Measurements from ENCODE around the gene LIN37. TPM values are rescaled to one million over a fixed set of nuclear protein-coding genes. Genes with fewer than 3 reads are reported as not detected.

The LIN37 gene
- total and polyA plus RNA-seq, 3 donors from 2014 or later, result 24.8 to 30.2 (median 30.2) TPM

- peak overlapping the region; percentile 74 to 91 for H3K27ac ChIP-seq
- TF ChIP-seq POLR2A (IDR thresholded peaks at IDR 0.05) (no peak), CTCF (IDR thresholded peaks at IDR 0.05) (peak; percentile 82 to 86 (median 84))
- H3K4me3 ChIP-seq, result peak overlapping the region; percentile 79 to 85
- H3K36me3 ChIP-seq (ENCODE audit: low read depth, missing control alignments), result no peaks in the 10 kb centered on the region
- H3K9me3 ChIP-seq, result no peaks in the 10 kb centered on the region
- 0 to 1% methylated on average over 17 to 57 of the region's 77 CpGs for whole genome bisulfite sequencing, 2 donors
- peak; percentile 95 for DNase-seq
- peaks cover 25% of the 10 kb centered on the region for H3K4me1 ChIP-seq
- intact Hi-C loops (cut with DNase I; ENCODE audit: low total_unique reads), result loop anchor here (10.0 kb wide), 1 partner anchor 172 kb away; the partner anchor contains the start of gene TMEM147
- no peaks in the 10 kb centered on the region for H3K27me3 ChIP-seq
Measured at GRCh38 chr19:35716801-35717664, 31.3 kb upstream of the LIN37 start.

GRCh38 chr19:35717665-35718344, 30.6 kb upstream of the LIN37 start, which contains the start of gene KMT2B:
TSS of gene KMT2B (plus strand) at chr19:35718003. CDS start at chr19:35718019, 16 bp downstream.
- peaks cover 25% of the 10 kb centered on the region for H3K4me1 ChIP-seq
- 1% methylated on average over 37 of the region's 109 CpGs; no CpG with 5 or more reads in 1 of the 2 donors for WGBS, 2 donors
- TF ChIP-seq POLR2A (IDR thresholded peaks at IDR 0.05), result no peak
- TF ChIP-seq CTCF (IDR thresholded peaks at IDR 0.05), result no peak
- intact Hi-C loops (cut with DNase I; ENCODE audit: low total_unique reads), result loop anchor here (10.0 kb wide), 1 partner anchor 173 kb away; the partner anchor contains the start of gene TMEM147
- no peaks in the 10 kb centered on the region for H3K27me3 ChIP-seq
- peak within 1 kb of the TSS; percentile 82 to 85 for H3K4me3 ChIP-seq
- no peaks in the 10 kb centered on the region for H3K9me3 ChIP-seq
- peak within 1 kb of the TSS; percentile 74 to 91 for H3K27ac ChIP-seq
- no peak for DNase-seq
- no peaks in the 10 kb centered on the region for H3K36me3 ChIP-seq (ENCODE audit: low read depth, missing control alignments)

DNA sequence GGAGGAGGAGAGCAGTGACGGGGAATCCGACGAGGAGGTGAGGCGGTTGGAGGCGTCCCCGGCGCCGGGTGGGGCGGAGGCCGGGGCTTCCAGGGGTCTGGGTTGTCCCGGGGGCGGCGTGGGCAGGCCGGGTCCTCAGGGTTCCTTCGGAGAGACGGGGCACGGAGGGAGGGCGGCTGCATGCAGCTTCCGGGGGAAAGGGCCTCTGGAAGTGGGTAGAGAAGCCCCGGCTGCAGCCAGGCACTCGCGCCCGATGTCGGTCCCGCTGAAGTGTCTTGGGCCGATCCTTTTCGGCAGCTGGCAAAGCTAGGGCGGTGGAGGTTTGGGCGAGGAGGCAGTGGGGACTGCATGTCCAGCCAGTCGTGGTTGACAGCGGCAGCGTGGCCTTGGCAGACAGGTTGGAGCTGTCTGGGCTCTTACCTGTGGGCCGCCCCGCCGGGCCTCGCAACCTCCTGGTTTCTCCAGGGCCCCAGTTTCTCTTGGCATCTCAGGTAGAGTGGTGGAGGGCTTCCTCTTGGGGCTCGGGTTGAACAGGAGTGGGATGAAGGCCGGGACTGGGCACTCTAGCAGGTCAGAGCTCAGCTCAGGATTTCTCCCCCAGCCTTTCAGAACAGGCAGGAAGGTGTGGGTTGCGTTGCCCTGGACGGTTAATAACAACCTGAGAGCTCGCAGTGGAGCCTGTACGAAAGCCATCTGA, 29.9 kb upstream of the LIN37 start:
- 0 to 1% methylated on average over 16 to 38 of the region's 42 CpGs for WGBS, 2 donors
- TF ChIP-seq CTCF (IDR thresholded peaks at IDR 0.05) (no peak), POLR2A (IDR thresholded peaks at IDR 0.05) (no peak)
- peak; percentile 45 for DNase-seq
- H3K36me3 ChIP-seq (ENCODE audit: low read depth, missing control alignments), result no peaks in the 10 kb centered on the region
- peak overlapping the region; percentile 68 to 91 for H3K27ac ChIP-seq
- intact Hi-C loops (cut with DNase I; ENCODE audit: low total_unique reads), result loop anchor here (10.0 kb wide), 1 partner anchor 174 kb away; the partner anchor contains the start of gene TMEM147
- peak overlapping the region; percentile 82 to 85 for H3K4me3 ChIP-seq
- peaks cover 25% of the 10 kb centered on the region for H3K4me1 ChIP-seq
- no peaks in the 10 kb centered on the region for H3K9me3 ChIP-seq
- no peaks in the 10 kb centered on the region for H3K27me3 ChIP-seq

- WGBS, 2 donors, result 59 to 71% methylated on average over 28 to 32 of the region's 32 CpGs
- H3K4me3 ChIP-seq, result no peak overlapping the region
- H3K36me3 ChIP-seq (ENCODE audit: low read depth, missing control alignments), result no peaks in the 10 kb centered on the region
- H3K27ac ChIP-seq, result peak overlapping the region in 1 of 2 donors; percentile 91
- H3K4me1 ChIP-seq, result peaks cover 25% of the 10 kb centered on the region
- H3K9me3 ChIP-seq, result no peaks in the 10 kb centered on the region
- DNase-seq, result no peak
- intact Hi-C loops (cut with DNase I; ENCODE audit: low total_unique reads), result loop anchor here (10.0 kb wide), 1 partner anchor 175 kb away; the partner anchor contains the start of gene TMEM147
- TF ChIP-seq POLR2A (IDR thresholded peaks at IDR 0.05), result no peak
- no peak for TF ChIP-seq CTCF (IDR thresholded peaks at IDR 0.05)
- no peaks in the 10 kb centered on the region for H3K27me3 ChIP-seq
Measured at GRCh38 chr19:35719402-35720162, 28.8 kb upstream of the LIN37 start.

Measured in testis (tissue), 3 donors.